GM11168 (cell line): ENCODE measurements around the gene COL4A2.
"Not testable (repeated sequence)": the region's sequence is repeated elsewhere in the genome, so short reads cannot be mapped to it uniquely, and the experiment has no call there.

Source experiments
- in situ Hi-C: fragments of 300-500 bp; cut with MboI; formaldehyde crosslinking; loops from one replicate; pipeline ENCODE4 v1.12.0; 2022; ENCODE audit warnings: low sequenced_read_pairs; ENCODE audit not compliant: unreplicated experiment

The COL4A2 gene

GRCh38 chr13:110319397-110319773, 12.3 kb downstream of the COL4A2 start:
- in situ Hi-C loops, result no loop called here

- in situ Hi-C loops, result no loop called here
Measured at GRCh38 chr13:110319774-110320509, 12.9 kb downstream of the COL4A2 start.

GRCh38 chr13:110320645-110321044, 13.6 kb downstream of the COL4A2 start:
- in situ Hi-C loops, result no loop called here

GRCh38 chr13:110321573-110321972, 14.5 kb downstream of the COL4A2 start:
- in situ Hi-C loops, result not testable (repeated sequence)

- in situ Hi-C loops, result no loop called here
Measured at GRCh38 chr13:110322126-110322827, 15.2 kb downstream of the COL4A2 start.

- in situ Hi-C loops, result no loop called here
Measured at GRCh38 chr13:110322828-110323171, 15.7 kb downstream of the COL4A2 start.

GRCh38 chr13:110323172-110323891, 16.2 kb downstream of the COL4A2 start:
- in situ Hi-C loops, result no loop called here

- in situ Hi-C loops, result no loop called here
Measured at GRCh38 chr13:110324026-110324749, 17.1 kb downstream of the COL4A2 start.

- in situ Hi-C loops, result no loop called here
Measured at GRCh38 chr13:110326263-110326904, 19.3 kb downstream of the COL4A2 start.

GRCh38 chr13:110327051-110327721, 20.1 kb downstream of the COL4A2 start:
- in situ Hi-C loops, result no loop called here

GRCh38 chr13:110328573-110328972, 21.5 kb downstream of the COL4A2 start:
- in situ Hi-C loops, result no loop called here

GRCh38 chr13:110329258-110329657, 22.2 kb downstream of the COL4A2 start:
- in situ Hi-C loops, result no loop called here

GRCh38 chr13:110329798-110330461, 22.8 kb downstream of the COL4A2 start:
- in situ Hi-C loops, result no loop called here

- in situ Hi-C loops, result no loop called here
Measured at GRCh38 chr13:110330491-110331011, 23.5 kb downstream of the COL4A2 start.

- in situ Hi-C loops, result no loop called here
Measured at GRCh38 chr13:110331362-110331761, 24.3 kb downstream of the COL4A2 start.

GRCh38 chr13:110332750-110333149, 25.7 kb downstream of the COL4A2 start:
- in situ Hi-C loops, result no loop called here

GRCh38 chr13:110333837-110334236, 26.8 kb downstream of the COL4A2 start:
- in situ Hi-C loops, result no loop called here

- in situ Hi-C loops, result no loop called here
Measured at GRCh38 chr13:110334256-110334655, 27.2 kb downstream of the COL4A2 start.
